Retinal pigment epithelial cell (primary cell): ENCODE data around the gene OGA.

Experiments
- DNase-seq: peaks from one replicate; pipeline ENCODE4 v3.0.0-alpha.2; 2010; ENCODE audit warnings: low read depth
- H3K4me3 ChIP-seq: 2 replicates; pipeline ENCODE4 v1.5.1; 2011; ENCODE audit warnings: mild to moderate bottlenecking, low read length, control low read depth, moderate library complexity
- CTCF ChIP-seq: conservative IDR thresholded peaks from 2 replicates; pipeline ENCODE4 v1.5.1; 2011; ENCODE audit warnings: low read depth, low read length, control low read depth, inconsistent platforms

OGA gene

DNA sequence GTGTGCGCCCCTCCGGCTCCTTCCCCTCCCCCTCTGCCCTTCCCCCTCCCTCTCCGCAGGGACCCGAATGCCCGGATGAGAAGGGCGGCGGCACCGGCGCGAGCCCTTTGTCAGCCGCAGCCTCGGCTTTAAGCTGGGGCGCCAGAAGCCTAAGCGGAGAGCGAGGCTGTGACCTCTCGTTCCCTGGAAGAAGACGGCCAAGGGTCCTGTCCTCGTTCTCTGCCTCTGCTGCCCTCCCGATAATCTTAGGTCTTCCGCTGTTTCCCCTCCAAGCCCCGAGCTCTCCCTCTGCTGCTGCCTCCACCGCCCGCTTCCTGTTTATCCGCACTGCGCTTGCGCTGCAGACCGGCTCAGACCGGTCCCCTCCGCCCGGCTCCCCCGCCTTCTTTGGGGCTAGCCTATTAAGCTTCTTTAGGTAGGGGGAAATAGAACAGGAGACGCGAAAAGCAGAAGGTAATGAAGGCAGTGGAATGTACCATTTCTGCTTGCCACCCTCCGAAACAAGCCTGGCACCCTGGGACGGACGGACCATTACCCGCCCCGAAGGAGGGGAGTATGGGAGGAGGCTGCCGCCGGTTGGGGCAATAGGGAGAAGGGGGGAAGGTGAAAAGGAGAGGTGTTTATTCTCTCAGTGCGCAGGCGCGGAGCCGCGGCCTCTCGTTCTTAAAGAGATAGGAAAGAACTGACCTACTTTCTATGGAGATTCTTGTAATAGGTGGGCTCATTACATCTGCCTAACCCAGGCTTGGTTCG, at the start of gene OGA:
TSS of gene OGA (minus strand) at position 326 of the 753 bp plus-strand sequence. CDS start 422 bp downstream, outside the sequence.
- DNase-seq, result peak; percentile 100
- peak within 1 kb of the TSS; percentile 83 for H3K4me3 ChIP-seq
- no peak for TF ChIP-seq CTCF

DNA sequence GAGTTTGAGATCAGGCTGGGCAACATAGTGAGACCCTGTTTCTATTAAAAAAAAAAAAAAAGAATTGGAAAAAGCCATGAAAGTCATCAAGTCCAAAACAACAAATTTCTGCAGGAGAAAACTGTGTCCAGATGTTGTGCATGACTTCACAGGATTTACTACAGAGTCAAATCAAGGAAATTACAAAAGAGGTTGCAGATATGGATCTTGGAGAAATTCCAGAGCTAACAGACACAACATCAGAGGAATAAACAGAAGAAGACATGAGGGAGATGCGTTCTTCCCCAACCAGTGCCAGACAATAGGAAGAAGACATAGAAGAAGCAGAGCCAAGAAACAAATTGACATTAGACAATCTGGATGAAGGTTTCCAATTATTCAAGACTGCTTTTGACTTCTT, 49.7 kb upstream of the OGA start:
- H3K4me3 ChIP-seq, result no peak overlapping the region
- no peak for TF ChIP-seq CTCF
- DNase-seq, result no peak

DNA sequence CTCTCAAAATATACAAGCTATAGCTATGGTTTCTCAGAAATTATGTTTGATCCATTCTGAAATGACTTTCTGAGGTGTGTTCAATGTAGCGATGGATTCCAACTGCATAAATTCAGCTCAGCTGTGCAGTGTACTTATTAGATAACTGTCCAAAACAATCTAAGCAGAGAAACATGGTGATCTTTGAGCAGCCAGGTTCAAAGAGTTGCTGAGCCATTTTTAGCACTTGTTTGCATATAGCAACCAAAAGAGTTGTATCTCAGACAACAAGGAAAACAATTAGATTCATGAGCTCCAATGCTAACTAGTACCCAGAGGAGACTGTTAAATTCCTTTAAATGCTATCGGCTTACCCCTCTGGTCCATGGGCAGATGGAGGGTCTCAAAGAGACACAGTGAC, 41.3 kb upstream of the OGA start:
- TF ChIP-seq CTCF, result no peak
- no peak overlapping the region for H3K4me3 ChIP-seq
- no peak for DNase-seq

DNA sequence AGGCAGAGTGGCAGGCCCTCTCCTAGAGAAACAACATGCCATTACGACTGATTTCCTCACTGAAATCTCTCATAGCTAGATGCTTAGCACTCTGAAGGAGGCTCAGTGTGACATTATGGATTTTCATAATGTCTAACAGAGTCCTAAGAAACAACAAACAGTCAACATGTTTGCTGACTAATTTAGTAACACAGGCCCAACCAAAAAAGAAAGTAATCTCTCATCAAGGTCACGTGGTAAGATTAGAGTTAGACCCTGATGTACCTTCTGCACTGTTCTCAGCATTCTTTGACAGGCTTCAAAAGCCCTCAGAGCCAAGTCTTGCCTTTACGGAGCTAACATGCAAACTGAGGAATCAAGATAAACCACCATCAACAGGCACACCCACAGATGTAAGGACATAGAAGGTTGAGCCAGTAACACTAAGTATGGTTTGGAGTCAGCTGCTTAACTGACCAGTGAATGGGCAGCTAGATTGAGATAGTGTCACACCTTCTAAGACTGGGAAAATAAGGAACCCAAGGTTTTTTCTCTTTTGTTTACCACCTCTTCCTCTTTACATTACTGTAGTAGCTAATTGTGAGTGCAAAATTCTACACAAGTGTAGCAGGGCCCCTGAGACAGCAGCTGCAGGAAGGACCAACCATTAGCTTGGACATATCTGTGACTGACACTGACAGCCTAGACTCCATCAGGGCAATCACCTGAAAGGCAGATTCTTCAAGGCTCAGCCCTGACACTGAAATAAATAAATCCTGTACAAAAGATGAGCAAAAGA, 40.7 kb upstream of the OGA start:
- no peak for DNase-seq
- no peak overlapping the region for H3K4me3 ChIP-seq
- TF ChIP-seq CTCF, result no peak

- no peak overlapping the region for H3K4me3 ChIP-seq
- DNase-seq, result no peak
- no peak for TF ChIP-seq CTCF
These were observed 39.7 kb upstream of the OGA start for GRCh38 chr10:101857802-101858476.

- H3K4me3 ChIP-seq, result no peak overlapping the region
- DNase-seq, result no peak
- no peak for TF ChIP-seq CTCF
These were observed 38.4 kb upstream of the OGA start for GRCh38 chr10:101856626-101857025.
